Neutrophil (primary cell): Measurements from ENCODE around the gene CSF1R.

Experiments
- H3K27ac ChIP-seq: fragments of 200-600 bp; sonication (generic); 2 replicates; pipeline ENCODE4 v1.5.1; 2016; ENCODE audit warnings: mild to moderate bottlenecking, moderate library complexity
- H3K27me3 ChIP-seq: fragments of 200-600 bp; sonication (generic); 2 replicates; pipeline ENCODE4 v1.6.0; 2016; ENCODE audit warnings: mild to moderate bottlenecking
- H3K36me3 ChIP-seq: fragments of 200-600 bp; sonication (generic); 2 replicates; pipeline ENCODE4 v1.5.1; 2017
- H3K4me1 ChIP-seq, 2 experiments: fragments of 200-600 bp in 1 of 2; sonication (generic) in 1 of 2; 1 replicate in 1 of 2; 2 replicates in 1 of 2; pipeline versions ENCODE4 v1.5.1 to v1.6.1; 2013 to 2016; ENCODE audit warnings: low read depth in 1 of 2, low read length in 1 of 2, mild to moderate bottlenecking in 1 of 2, moderate library complexity in 1 of 2; ENCODE audit not compliant: control insufficient read depth in 1 of 2, insufficient read depth in 1 of 2
- H3K4me3 ChIP-seq, 2 experiments: fragments of 200-600 bp in 1 of 2; sonication (generic) in 1 of 2; 1 replicate in 1 of 2; 2 replicates in 1 of 2; pipeline ENCODE4 v1.5.1; 2013 to 2016; ENCODE audit warnings: low read depth in 1 of 2, low read length in 1 of 2, mild to moderate bottlenecking in 1 of 2, moderate library complexity in 1 of 2
- H3K9me3 ChIP-seq: fragments of 200-600 bp; sonication (generic); 2 replicates; pipeline ENCODE4 v1.5.1; 2016
- TF ChIP-seq, protein P1 (sequence below): fragments of 200-600 bp; sonication (generic); IDR thresholded peaks from 2 replicates; pipeline ENCODE4 v1.5.1; 2016; ENCODE audit warnings: antibody characterized with exemption

The CSF1R gene

DNA sequence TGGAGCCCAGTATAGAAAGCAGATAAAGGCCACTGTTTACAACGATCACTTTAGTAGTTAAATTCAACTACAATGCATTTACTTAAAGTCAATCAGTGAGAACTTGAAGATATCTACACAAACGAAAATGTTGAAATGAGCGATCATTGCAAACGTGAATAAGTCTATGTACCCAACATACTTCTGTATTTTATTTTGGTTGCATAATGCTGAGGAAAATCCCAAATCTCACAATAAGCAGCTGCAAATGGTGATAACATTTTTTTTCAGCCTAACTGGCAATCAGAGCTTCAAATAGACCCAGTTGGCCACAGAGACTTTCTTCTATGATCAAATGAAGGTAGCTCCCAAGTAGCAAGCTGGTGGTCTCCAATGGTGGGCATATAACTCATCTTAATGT, 37.2 kb upstream of the CSF1R start:
- no peak overlapping the region for H3K4me3 ChIP-seq
- peaks cover 0 to 3% of the 10 kb centered on the region in 2 experiments for H3K4me1 ChIP-seq
- H3K36me3 ChIP-seq = no peaks in the 10 kb centered on the region
- TF ChIP-seq, protein P1, sequence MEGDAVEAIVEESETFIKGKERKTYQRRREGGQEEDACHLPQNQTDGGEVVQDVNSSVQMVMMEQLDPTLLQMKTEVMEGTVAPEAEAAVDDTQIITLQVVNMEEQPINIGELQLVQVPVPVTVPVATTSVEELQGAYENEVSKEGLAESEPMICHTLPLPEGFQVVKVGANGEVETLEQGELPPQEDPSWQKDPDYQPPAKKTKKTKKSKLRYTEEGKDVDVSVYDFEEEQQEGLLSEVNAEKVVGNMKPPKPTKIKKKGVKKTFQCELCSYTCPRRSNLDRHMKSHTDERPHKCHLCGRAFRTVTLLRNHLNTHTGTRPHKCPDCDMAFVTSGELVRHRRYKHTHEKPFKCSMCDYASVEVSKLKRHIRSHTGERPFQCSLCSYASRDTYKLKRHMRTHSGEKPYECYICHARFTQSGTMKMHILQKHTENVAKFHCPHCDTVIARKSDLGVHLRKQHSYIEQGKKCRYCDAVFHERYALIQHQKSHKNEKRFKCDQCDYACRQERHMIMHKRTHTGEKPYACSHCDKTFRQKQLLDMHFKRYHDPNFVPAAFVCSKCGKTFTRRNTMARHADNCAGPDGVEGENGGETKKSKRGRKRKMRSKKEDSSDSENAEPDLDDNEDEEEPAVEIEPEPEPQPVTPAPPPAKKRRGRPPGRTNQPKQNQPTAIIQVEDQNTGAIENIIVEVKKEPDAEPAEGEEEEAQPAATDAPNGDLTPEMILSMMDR = no peak
- H3K27me3 ChIP-seq = no peaks in the 10 kb centered on the region
- no peaks in the 10 kb centered on the region for H3K9me3 ChIP-seq
- no peak overlapping the region for H3K27ac ChIP-seq

DNA sequence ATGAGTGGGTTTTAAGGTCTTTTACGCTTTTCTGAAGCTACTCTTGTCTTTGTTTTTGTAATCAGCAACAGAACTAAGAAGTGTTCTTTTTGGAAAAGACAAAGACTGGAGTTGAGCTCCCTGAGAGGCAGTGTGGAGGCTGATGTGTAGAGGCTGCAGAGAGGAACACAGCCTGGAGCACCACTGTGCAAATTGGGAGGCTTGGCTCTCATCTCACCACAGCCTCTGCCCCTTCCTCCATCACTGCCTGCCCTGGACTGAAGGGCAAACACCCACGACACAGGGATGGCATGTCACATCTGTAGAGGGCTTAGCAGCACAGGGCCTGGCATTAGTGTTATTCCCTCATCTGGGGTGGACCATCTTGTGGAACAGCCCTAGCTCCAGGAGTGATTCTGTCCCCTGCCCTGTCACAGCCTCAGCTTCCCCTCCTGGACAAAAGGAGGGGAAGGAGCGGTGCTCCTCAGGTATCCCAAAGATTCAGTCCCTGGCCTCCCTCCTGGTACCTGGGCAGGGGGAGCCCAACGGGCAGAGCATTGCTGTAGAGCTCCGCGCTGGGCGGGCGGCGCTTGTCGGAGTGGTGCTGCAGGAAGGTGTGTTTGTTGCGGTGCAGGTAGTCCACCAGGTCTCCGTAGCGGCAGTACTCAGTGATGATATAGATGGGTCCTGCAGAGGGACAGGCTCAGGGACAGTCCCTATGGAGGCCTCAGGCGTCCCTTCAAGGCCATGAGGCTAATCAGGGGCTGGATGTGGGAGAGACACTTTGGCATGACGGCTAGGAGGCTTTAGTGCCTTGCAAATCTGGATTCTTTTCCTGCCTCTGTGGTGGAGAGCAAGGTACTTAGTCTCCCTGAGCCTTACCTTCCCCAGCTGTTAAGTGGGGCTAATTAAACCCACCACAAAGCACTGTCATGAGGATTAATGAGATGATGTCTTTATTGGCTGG, 36.5 kb upstream of the CSF1R start:
- no peaks in the 10 kb centered on the region for H3K27me3 ChIP-seq
- no peak overlapping the region for H3K27ac ChIP-seq
- H3K4me1 ChIP-seq = peaks cover 0 to 3% of the 10 kb centered on the region in 2 experiments
- H3K9me3 ChIP-seq = no peaks in the 10 kb centered on the region
- H3K36me3 ChIP-seq = no peaks in the 10 kb centered on the region
- H3K4me3 ChIP-seq = no peak overlapping the region
- TF ChIP-seq, protein P1 = no peak

DNA sequence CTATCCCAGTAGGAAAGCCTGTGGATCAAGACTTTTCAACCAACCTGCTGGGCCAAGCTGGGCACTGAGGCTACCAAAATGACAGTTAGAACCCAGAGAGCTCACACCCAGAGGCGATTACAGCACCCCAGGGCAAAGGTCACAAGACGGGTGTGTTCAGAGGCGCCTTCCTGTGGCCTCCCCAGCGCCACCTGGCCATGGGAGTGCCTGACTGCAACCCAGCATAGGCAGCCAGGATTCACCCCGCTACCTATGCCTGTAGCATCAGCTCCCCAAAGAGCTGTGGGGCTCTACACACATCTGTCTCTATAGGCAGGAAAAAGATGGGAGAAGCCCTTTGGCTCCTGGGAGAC, 35.8 kb upstream of the CSF1R start:
- Histone ChIP-seq H3K36me3 (no peaks in the 10 kb centered on the region), H3K27me3 (no peaks in the 10 kb centered on the region), H3K27ac (no peak overlapping the region), H3K9me3 (no peaks in the 10 kb centered on the region), H3K4me1 (peaks cover 0 to 3% of the 10 kb centered on the region in 2 experiments), H3K4me3 (no peak overlapping the region)
- TF ChIP-seq, protein P1 = no peak

DNA sequence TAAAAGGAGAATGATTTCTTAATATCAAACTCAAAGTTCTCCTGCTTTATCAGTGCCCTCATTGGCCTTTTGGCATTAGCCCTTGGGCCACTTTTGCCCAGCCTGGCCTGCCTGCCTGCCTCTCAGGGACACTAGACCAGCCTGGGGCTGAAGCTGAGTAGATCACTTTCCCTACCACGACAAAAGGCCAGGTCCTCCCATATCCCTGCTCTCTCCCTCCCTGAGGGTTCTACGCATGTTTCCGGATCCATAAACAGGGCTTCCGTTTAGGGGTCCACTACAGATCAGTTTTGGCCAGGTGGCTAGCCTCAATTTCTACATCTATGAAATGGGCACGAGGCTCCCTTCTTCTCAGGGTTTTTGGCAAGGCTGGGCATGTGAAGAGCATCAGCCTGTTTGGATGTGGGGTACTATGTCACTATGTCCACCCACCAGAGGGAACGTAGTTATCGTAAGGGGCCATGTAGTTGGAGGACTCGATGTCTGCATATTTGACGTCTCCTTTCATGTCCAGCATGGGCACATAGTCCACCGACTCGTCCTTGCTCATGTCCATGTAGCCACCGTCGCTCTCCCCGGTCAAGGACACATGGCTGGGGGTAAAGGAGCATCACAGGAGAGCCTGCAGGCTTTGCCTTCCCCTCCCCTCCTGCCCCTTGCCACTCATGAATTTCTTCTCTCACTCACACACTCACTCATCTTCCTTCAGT, 35.2 kb upstream of the CSF1R start:
- TF ChIP-seq, protein P1 = no peak
- Histone ChIP-seq H3K4me1 (peaks cover 0 to 3% of the 10 kb centered on the region in 2 experiments), H3K27me3 (no peaks in the 10 kb centered on the region), H3K27ac (no peak overlapping the region), H3K9me3 (no peaks in the 10 kb centered on the region), H3K4me3 (no peak overlapping the region), H3K36me3 (no peaks in the 10 kb centered on the region)

DNA sequence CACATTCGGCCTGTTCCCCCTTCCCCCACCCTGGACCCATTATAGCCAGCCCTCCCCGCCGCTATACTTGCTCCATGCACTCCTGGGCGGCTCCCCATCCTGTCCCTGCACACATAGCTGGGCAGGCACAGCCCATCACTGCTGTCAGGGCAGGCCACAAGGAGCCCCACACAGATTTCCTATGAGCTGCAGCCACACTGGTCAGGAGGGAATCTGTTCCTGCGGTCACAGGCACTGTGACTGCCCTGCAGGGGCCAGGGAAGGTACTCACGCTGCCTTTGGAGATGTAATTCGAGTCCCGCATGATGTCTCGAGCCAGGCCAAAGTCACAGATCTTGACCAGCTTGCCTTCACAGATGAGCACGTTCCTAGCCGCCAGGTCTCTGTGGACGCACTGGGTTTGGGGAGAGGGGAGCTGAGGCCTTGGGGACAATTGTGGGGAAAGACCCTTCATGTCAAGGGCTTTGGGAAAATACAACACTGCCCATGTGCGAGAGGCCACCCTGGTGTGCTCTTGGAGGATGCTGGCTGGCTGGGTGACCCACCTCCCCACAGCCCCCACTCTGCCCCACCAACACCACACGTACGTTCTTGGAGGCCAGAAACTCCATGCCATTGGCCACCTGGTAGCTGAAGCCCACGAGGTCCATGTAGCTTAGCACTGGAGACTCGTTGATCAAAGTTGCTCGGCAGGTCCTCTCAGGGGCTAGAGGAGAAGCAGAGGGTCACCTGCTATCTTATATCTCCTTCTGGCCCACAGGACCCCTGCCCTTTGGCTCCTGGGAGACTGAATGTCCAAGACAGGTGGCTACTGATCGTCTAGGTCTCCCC, 34.5 kb upstream of the CSF1R start:
- Histone ChIP-seq H3K36me3 (no peaks in the 10 kb centered on the region), H3K27me3 (no peaks in the 10 kb centered on the region), H3K27ac (no peak overlapping the region), H3K9me3 (no peaks in the 10 kb centered on the region), H3K4me3 (no peak overlapping the region), H3K4me1 (peaks cover 0 to 3% of the 10 kb centered on the region in 2 experiments)
- TF ChIP-seq, protein P1 = no peak
